NCI-H1105 (cell line): ENCODE results near the gene PLCH1.
A peak's percentile ranks its signal among the peaks of the same experiment; 100 is the strongest.

ENCODE experiments used
- DNase-seq: peaks from one replicate; lab custom pipeline; 2025; lab: John Stamatoyannopoulos, UW

The PLCH1 gene

GRCh38 chr3:155377071-155377470 lies 367.8 kb downstream of the PLCH1 start:
- DNase-seq = no peak

- no peak for DNase-seq
Measured at GRCh38 chr3:155372281-155372680, 372.6 kb downstream of the PLCH1 start.

- no peak for DNase-seq
Measured at GRCh38 chr3:155370764-155371503, 373.9 kb downstream of the PLCH1 start.

- DNase-seq = no peak
Measured at GRCh38 chr3:155370198-155370597, 374.7 kb downstream of the PLCH1 start.

GRCh38 chr3:155369735-155370134 lies 375.1 kb downstream of the PLCH1 start:
- DNase-seq = no peak

- no peak for DNase-seq
Measured at GRCh38 chr3:155369244-155369643, 375.6 kb downstream of the PLCH1 start.

- DNase-seq = no peak
Measured at GRCh38 chr3:155368786-155369185, 376.1 kb downstream of the PLCH1 start.

- no peak for DNase-seq
Measured at GRCh38 chr3:155367506-155367905, 377.4 kb downstream of the PLCH1 start.

GRCh38 chr3:155365178-155365783 lies 379.6 kb downstream of the PLCH1 start:
- DNase-seq = no peak

GRCh38 chr3:155364492-155364891 lies 380.4 kb downstream of the PLCH1 start:
- DNase-seq = no peak

- DNase-seq = no peak
Measured at GRCh38 chr3:155363690-155364070, 381.2 kb downstream of the PLCH1 start.

- DNase-seq = no peak
Measured at GRCh38 chr3:155362808-155363689, 381.8 kb downstream of the PLCH1 start.

GRCh38 chr3:155360281-155360680 lies 384.6 kb downstream of the PLCH1 start:
- DNase-seq = no peak

- DNase-seq = no peak
Measured at GRCh38 chr3:155356594-155357370, 388.1 kb downstream of the PLCH1 start.

GRCh38 chr3:155354658-155355057 lies 390.2 kb downstream of the PLCH1 start:
- no peak for DNase-seq

GRCh38 chr3:155352900-155353490 lies 391.9 kb downstream of the PLCH1 start:
- peak; percentile 32 for DNase-seq

- no peak for DNase-seq
Measured at GRCh38 chr3:155350571-155350970, 394.3 kb downstream of the PLCH1 start.

- no peak for DNase-seq
Measured at GRCh38 chr3:155347901-155348300, 397.0 kb downstream of the PLCH1 start.

GRCh38 chr3:155342344-155342743 lies 402.5 kb downstream of the PLCH1 start:
- no peak for DNase-seq

- no peak for DNase-seq
Measured at GRCh38 chr3:155339052-155339451, 405.8 kb downstream of the PLCH1 start.

GRCh38 chr3:155335724-155336354 lies 409.0 kb downstream of the PLCH1 start:
- DNase-seq = no peak
